Esophagus muscularis mucosa (tissue), 3 donors: ENCODE data around the gene ZNF627.

Experiments
- POLR2AphosphoS5 ChIP-seq, 2 donors: sonication (generic); formaldehyde crosslinking; IDR thresholded peaks; one replicate each; pipeline ENCODE4 v1.6.1; 2017; ENCODE audit warnings: antibody characterized with exemption in 2 of 2
- TF ChIP-seq, protein P1 (sequence below), 3 experiments: fragments of 200-600 bp in 2 of 3; fragments of 450-650 bp in 1 of 3; sonication (generic) in 2 of 3; IDR thresholded peaks; one replicate each; pipeline ENCODE4 v1.5.1; 2017 to 2019; ENCODE audit warnings: antibody characterized with exemption in 3 of 3, mild to moderate bottlenecking in 2 of 3, moderate library complexity in 1 of 3

DNA sequence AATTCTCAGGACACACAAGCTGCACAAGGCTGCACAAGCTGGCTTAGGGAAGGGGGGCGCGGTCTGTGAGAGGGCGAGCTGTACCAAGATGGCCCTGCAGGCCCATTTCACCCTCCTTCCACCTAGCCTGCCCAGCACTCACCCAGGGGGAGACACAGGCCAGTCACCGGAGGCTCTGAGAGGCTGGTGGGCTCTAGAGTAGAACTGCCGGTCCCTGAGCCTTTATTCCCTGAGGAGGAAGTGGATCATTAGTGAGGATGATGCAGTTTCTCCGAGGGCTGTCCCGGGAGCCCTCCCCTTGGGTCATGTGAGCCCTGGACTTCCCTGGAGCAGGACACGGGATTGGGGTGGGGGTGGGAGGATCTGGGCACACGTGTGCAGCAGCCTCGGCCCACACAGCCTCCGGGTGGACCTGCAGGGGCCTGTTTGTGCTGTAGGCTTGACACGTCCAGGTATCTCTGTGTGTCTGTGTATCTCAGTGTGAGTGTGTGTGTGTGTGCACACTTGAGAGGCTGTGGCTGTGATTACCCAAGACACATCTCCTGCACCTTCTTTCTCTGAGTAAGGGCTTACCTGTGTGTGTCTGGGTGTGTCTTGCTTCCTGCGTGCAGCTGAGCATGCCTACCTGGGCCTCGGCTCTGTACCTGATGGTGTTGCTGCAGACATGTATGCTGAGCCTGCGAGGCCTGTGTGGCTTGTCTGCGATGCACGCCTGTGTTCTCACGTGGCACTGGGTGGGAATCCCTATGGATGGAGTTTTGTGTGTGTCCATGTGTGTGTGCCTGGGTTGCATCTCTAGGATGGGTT lies 19.6 kb upstream of the ZNF627 start, which contains the start of gene ACP5:
- TF ChIP-seq, protein P1, sequence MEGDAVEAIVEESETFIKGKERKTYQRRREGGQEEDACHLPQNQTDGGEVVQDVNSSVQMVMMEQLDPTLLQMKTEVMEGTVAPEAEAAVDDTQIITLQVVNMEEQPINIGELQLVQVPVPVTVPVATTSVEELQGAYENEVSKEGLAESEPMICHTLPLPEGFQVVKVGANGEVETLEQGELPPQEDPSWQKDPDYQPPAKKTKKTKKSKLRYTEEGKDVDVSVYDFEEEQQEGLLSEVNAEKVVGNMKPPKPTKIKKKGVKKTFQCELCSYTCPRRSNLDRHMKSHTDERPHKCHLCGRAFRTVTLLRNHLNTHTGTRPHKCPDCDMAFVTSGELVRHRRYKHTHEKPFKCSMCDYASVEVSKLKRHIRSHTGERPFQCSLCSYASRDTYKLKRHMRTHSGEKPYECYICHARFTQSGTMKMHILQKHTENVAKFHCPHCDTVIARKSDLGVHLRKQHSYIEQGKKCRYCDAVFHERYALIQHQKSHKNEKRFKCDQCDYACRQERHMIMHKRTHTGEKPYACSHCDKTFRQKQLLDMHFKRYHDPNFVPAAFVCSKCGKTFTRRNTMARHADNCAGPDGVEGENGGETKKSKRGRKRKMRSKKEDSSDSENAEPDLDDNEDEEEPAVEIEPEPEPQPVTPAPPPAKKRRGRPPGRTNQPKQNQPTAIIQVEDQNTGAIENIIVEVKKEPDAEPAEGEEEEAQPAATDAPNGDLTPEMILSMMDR (IDR thresholded peaks at IDR 0.05) = no peak
- TF ChIP-seq POLR2AphosphoS5 (IDR thresholded peaks at IDR 0.05) = no peak
